CD14-positive monocyte (primary cell): ENCODE data around the gene PACSIN2. TPM values are rescaled to one million over a fixed set of nuclear protein-coding genes. Genes with fewer than 3 reads are reported as not detected.
A peak's percentile ranks its signal among the peaks of the same experiment; 100 is the strongest.

ENCODE experiments used
- DNase-seq, 3 donors: peaks; one replicate each; pipeline ENCODE4 v3.0.0-alpha.2; 2011 to 2022
- H2AFZ ChIP-seq: 2 replicates; pipeline ENCODE4 v1.6.0; 2012; ENCODE audit warnings: mild to moderate bottlenecking, low read depth, low read length, inconsistent platforms; ENCODE audit not compliant: insufficient read depth, poor library complexity, severe bottlenecking
- H3K27ac ChIP-seq, 2 donors: 1 replicate in 1 of 2; 2 replicates in 1 of 2; pipeline ENCODE4 v1.5.1; 2012 to 2013; ENCODE audit warnings: low read length in 2 of 2, control low read depth in 1 of 2, inconsistent platforms in 1 of 2, low read depth in 1 of 2, mild to moderate bottlenecking in 1 of 2
- H3K27me3 ChIP-seq, 2 donors: one replicate each; pipeline versions ENCODE4 v1.6.0 to v1.6.1; 2011 to 2013; ENCODE audit warnings: low read length in 2 of 2; ENCODE audit not compliant: control insufficient read depth in 2 of 2, insufficient read depth in 2 of 2
- H3K36me3 ChIP-seq, 2 donors: replicated peaks in 1 of 2; 1 replicate in 1 of 2; 2 replicates in 1 of 2; pipeline versions ENCODE4 v1.5.1 to v1.6.1; 2012 to 2013; ENCODE audit warnings: low read length in 2 of 2, control low read depth in 1 of 2, inconsistent platforms in 1 of 2, mild to moderate bottlenecking in 1 of 2; ENCODE audit not compliant: insufficient read depth in 2 of 2, control insufficient read depth in 1 of 2
- H3K4me1 ChIP-seq, 2 donors: 1 replicate in 1 of 2; 2 replicates in 1 of 2; pipeline versions ENCODE4 v1.5.1 to v1.6.1; 2012 to 2013; ENCODE audit warnings: low read length in 2 of 2, control low read depth in 1 of 2, inconsistent platforms in 1 of 2, mild to moderate bottlenecking in 1 of 2, moderate library complexity in 1 of 2; ENCODE audit not compliant: insufficient read depth in 2 of 2, control insufficient read depth in 1 of 2
- H3K4me2 ChIP-seq: replicated peaks from 2 replicates; pipeline ENCODE3; 2012; ENCODE audit warnings: low read length, moderate library complexity, mild to moderate bottlenecking; ENCODE audit not compliant: poor library complexity, severe bottlenecking; ENCODE audit errors: extremely low read depth
- H3K4me3 ChIP-seq, 3 experiments: fragments of 200-600 bp in 1 of 3; sonication (generic) in 1 of 3; replicated peaks in 1 of 3; 1 replicate in 2 of 3; 2 replicates in 1 of 3; pipeline ENCODE4 v1.5.1; 2011 to 2013; ENCODE audit warnings: low read length in 3 of 3, mild to moderate bottlenecking in 3 of 3, control low read depth in 2 of 3, low read depth in 2 of 3, inconsistent platforms in 1 of 3, moderate library complexity in 1 of 3
- H3K79me2 ChIP-seq: 2 replicates; pipeline ENCODE4 v1.6.0; 2012; ENCODE audit warnings: mild to moderate bottlenecking, control low read depth, inconsistent platforms, low read length, moderate library complexity; ENCODE audit not compliant: insufficient read depth
- H3K9ac ChIP-seq: 2 replicates; pipeline ENCODE4 v1.6.0; 2017; ENCODE audit warnings: low read length, mild to moderate bottlenecking; ENCODE audit not compliant: insufficient read depth, poor library complexity, severe bottlenecking
- H3K9me3 ChIP-seq, 2 donors: replicated peaks in 1 of 2; 1 replicate in 1 of 2; 2 replicates in 1 of 2; pipeline versions ENCODE4 v1.5.1 to v1.6.1; 2012 to 2013; ENCODE audit warnings: low read length in 2 of 2, control low read depth in 1 of 2; ENCODE audit not compliant: control insufficient read depth in 1 of 2, insufficient read depth in 1 of 2
- H4K20me1 ChIP-seq: 2 replicates; pipeline ENCODE4 v1.6.0; 2012; ENCODE audit warnings: mild to moderate bottlenecking, low read length, control low read depth, moderate library complexity; ENCODE audit not compliant: insufficient read depth
- H3K27ac Mint-ChIP-seq, 7 donors: one replicate each; pipeline ENCODE4 v1.8.0; 2020; ENCODE audit warnings: mild to moderate bottlenecking in 7 of 7, mixed read lengths in 7 of 7, moderate library complexity in 6 of 7, inconsistent platforms in 2 of 7
- H3K27me3 Mint-ChIP-seq, 3 donors: one replicate each; pipeline ENCODE4 v1.8.0; 2021 to 2022; ENCODE audit warnings: low read depth in 3 of 3, mild to moderate bottlenecking in 3 of 3, mixed read lengths in 3 of 3, moderate library complexity in 3 of 3, inconsistent platforms in 1 of 3
- H3K36me3 Mint-ChIP-seq, 2 donors: one replicate each; pipeline ENCODE4 v1.8.0; 2020; ENCODE audit warnings: mixed read lengths in 2 of 2, inconsistent platforms in 1 of 2, mild to moderate bottlenecking in 1 of 2
- H3K4me1 Mint-ChIP-seq: one replicate; pipeline ENCODE4 v1.8.0; 2020; ENCODE audit warnings: mild to moderate bottlenecking, mixed read lengths
- H3K4me3 Mint-ChIP-seq, 2 donors: one replicate each; pipeline ENCODE4 v1.8.0; 2020; ENCODE audit warnings: mild to moderate bottlenecking in 2 of 2, mixed read lengths in 2 of 2, moderate library complexity in 1 of 2
- H3K9me3 Mint-ChIP-seq, 7 donors: one replicate each; pipeline ENCODE4 v1.8.0; 2020 to 2022; ENCODE audit warnings: mixed read lengths in 7 of 7, mild to moderate bottlenecking in 6 of 7, moderate library complexity in 6 of 7, inconsistent platforms in 2 of 7
- WGBS: methylation state at CpG from one replicate; pipeline ENCODE4 v1.1.5; 2013; ENCODE audit warnings: missing lambda C conversion rate; ENCODE audit not compliant: insufficient coverage; 5-methylcytosine and 5-hydroxymethylcytosine counted together
- intact Hi-C, 2 donors: fragments of 100-400 bp; cut with micrococcal nuclease; formaldehyde crosslinking; loops; one replicate each; pipeline versions ENCODE4 v1.15.0 to v1.15.1; 2023
- polyA plus RNA-seq, 3 donors: library from polyadenylated mRNA; depleted of rRNA in 1 of 3; unstranded in 2 of 3; stranded (reverse) in 1 of 3; fragments of 300-500 nt in 2 of 3; fragments of >200 nt in 1 of 3; fragmentation: Illumina TruSeq in 2 of 3; gene quantifications; 1 replicate in 2 of 3; 2 replicates in 1 of 3; pipeline ENCODE4 v1.2.3, GENCODE V29; 2012 to 2021
- TF ChIP-seq, protein P1 (sequence below): fragments of 200-600 bp; IDR thresholded peaks from one replicate; pipeline ENCODE4 v1.8.0; 2022; ENCODE audit warnings: antibody characterized with exemption, mild to moderate bottlenecking

Gene PACSIN2
- polyA plus RNA-seq, 3 donors, result 31.2 to 45.7 (median 40.2) TPM

- DNase-seq, result peak; percentile 76 to 79 (median 78)
- peak overlapping the region; percentile 44 for H3K9ac ChIP-seq
- peaks cover 0 to 16% of the 10 kb centered on the region in 2 donors for H3K36me3 ChIP-seq
- peaks cover 63% of the 10 kb centered on the region for H3K79me2 ChIP-seq
- intact Hi-C loops, result loop anchor here in 1 of 2 donors (5.0 kb wide), 1 partner anchor 37 kb away; no protein-coding TSS in a partner anchor
- no peaks in the 10 kb centered on the region for H3K27me3 ChIP-seq
- peaks cover 77 to 80% of the 10 kb centered on the region in 2 donors for H3K4me1 ChIP-seq
- Mint-ChIP-seq H3K27ac (peak overlapping the region; percentile 96 to 99 (median 98)), H3K4me1 (peaks cover 79% of the 10 kb centered on the region), H3K4me3 (peak overlapping the region in 1 of 2 donors; percentile 79), H3K9me3 (peaks cover 0 to 1% (median 0%) of the 10 kb centered on the region in 7 donors), H3K27me3 (peaks cover 0 to 2% (median 0%) of the 10 kb centered on the region in 3 donors), H3K36me3 (peaks cover 16 to 38% of the 10 kb centered on the region in 2 donors)
- no CpG with 5 or more reads among the region's 7 CpGs for WGBS
- H3K4me3 ChIP-seq, result peak overlapping the region in 1 of 3 experiments; percentile 56
- TF ChIP-seq, protein P1, sequence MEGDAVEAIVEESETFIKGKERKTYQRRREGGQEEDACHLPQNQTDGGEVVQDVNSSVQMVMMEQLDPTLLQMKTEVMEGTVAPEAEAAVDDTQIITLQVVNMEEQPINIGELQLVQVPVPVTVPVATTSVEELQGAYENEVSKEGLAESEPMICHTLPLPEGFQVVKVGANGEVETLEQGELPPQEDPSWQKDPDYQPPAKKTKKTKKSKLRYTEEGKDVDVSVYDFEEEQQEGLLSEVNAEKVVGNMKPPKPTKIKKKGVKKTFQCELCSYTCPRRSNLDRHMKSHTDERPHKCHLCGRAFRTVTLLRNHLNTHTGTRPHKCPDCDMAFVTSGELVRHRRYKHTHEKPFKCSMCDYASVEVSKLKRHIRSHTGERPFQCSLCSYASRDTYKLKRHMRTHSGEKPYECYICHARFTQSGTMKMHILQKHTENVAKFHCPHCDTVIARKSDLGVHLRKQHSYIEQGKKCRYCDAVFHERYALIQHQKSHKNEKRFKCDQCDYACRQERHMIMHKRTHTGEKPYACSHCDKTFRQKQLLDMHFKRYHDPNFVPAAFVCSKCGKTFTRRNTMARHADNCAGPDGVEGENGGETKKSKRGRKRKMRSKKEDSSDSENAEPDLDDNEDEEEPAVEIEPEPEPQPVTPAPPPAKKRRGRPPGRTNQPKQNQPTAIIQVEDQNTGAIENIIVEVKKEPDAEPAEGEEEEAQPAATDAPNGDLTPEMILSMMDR, result no peak
- H3K9me3 ChIP-seq, result no peaks in the 10 kb centered on the region
- H4K20me1 ChIP-seq, result no peaks in the 10 kb centered on the region
- peak overlapping the region; percentile 52 for H3K4me2 ChIP-seq
- peak overlapping the region; percentile 46 for H2AFZ ChIP-seq
- H3K27ac ChIP-seq, result peak overlapping the region; percentile 94
These were observed 119.9 kb downstream of the PACSIN2 start for GRCh38 chr22:42895087-42895486.

GRCh38 chr22:42893371-42894150, 121.4 kb downstream of the PACSIN2 start:
- Mint-ChIP-seq H3K4me3 (no peak overlapping the region), H3K9me3 (peaks cover 0 to 1% (median 0%) of the 10 kb centered on the region in 7 donors), H3K36me3 (peaks cover 8 to 28% of the 10 kb centered on the region in 2 donors), H3K27me3 (peaks cover 0 to 2% (median 0%) of the 10 kb centered on the region in 3 donors), H3K27ac (peak overlapping the region; percentile 96 to 99 (median 98)), H3K4me1 (peaks cover 92% of the 10 kb centered on the region)
- DNase-seq, result no peak
- peak overlapping the region in 1 of 3 experiments; percentile 34 for H3K4me3 ChIP-seq
- no peaks in the 10 kb centered on the region for H3K9me3 ChIP-seq
- intact Hi-C loops, result loop anchor here in 1 of 2 donors (5.0 kb wide), 1 partner anchor 84 kb away; no protein-coding TSS in a partner anchor
- peak overlapping the region; percentile 41 for H3K9ac ChIP-seq
- TF ChIP-seq, protein P1, result no peak
- peak overlapping the region; percentile 94 for H3K27ac ChIP-seq
- no peaks in the 10 kb centered on the region for H3K27me3 ChIP-seq
- H2AFZ ChIP-seq, result no peak overlapping the region
- H3K4me2 ChIP-seq, result peak overlapping the region; percentile 33
- H3K79me2 ChIP-seq, result peaks cover 49% of the 10 kb centered on the region
- 89% methylated on average over 16 of the region's 25 CpGs for WGBS
- peaks cover 93 to 95% of the 10 kb centered on the region in 2 donors for H3K4me1 ChIP-seq
- H4K20me1 ChIP-seq, result peaks cover 5% of the 10 kb centered on the region
- H3K36me3 ChIP-seq, result peaks cover 1 to 10% of the 10 kb centered on the region in 2 donors
